ENCODE data around the gene WDPCP.
"Not testable (repeated sequence)": the region's sequence is repeated elsewhere in the genome, so short reads cannot be mapped to it uniquely, and the experiment has no call there.

Gene WDPCP

DNA sequence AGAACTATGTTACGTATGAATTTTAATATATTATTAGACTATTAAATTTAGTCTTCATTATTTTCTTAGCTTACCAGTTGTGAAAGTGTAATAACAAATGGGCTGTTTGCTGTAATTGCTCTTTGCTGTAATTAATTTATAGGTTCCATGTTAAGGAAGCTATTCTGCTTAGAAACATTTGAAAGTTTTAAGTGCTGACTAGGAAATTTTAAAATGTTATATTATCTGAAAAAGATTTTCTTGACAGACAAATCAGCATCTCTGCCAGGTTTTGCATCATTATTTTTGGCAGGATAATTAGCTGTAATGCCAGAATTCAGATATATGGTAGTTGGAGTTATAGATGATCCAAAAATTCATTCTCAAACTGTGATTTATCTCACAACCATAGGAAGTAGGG lies 495.4 kb downstream of the WDPCP start:
- H3K9ac ChIP-seq (ENCODE audit: low read length): no peak overlapping the region
- H3K9me3 ChIP-seq (ENCODE audit: control insufficient read depth, low read length): no peaks in the 10 kb centered on the region
- H3K36me3 ChIP-seq (ENCODE audit: control insufficient read depth, insufficient read depth, low read length, severe bottlenecking): no peaks in the 10 kb centered on the region
- H3K27me3 ChIP-seq (replicated peaks; ENCODE audit: control insufficient read depth, insufficient read depth, low read length): no peaks in the 10 kb centered on the region
- DNase-seq (ENCODE audit: low read depth): no peak
- H3K4me1 ChIP-seq (ENCODE audit: control insufficient read depth, insufficient read depth, low read length): no peaks in the 10 kb centered on the region
- no peak overlapping the region for H3K4me3 ChIP-seq (ENCODE audit: low read length)

- Histone ChIP-seq H3K4me1 (ENCODE audit: control insufficient read depth, insufficient read depth, low read length) (no peaks in the 10 kb centered on the region), H3K9ac (ENCODE audit: low read length) (no peak overlapping the region), H3K27me3 (replicated peaks; ENCODE audit: control insufficient read depth, insufficient read depth, low read length) (no peaks in the 10 kb centered on the region), H3K4me3 (ENCODE audit: low read length) (no peak overlapping the region), H3K9me3 (ENCODE audit: control insufficient read depth, low read length) (no peaks in the 10 kb centered on the region), H3K36me3 (ENCODE audit: control insufficient read depth, insufficient read depth, low read length, severe bottlenecking) (no peaks in the 10 kb centered on the region)
- no peak for DNase-seq (ENCODE audit: low read depth)
Observed at GRCh38 chr2:63092401-63092800, 495.9 kb downstream of the WDPCP start.

GRCh38 chr2:63086687-63087086 lies 501.6 kb downstream of the WDPCP start:
- Histone ChIP-seq H3K9ac (ENCODE audit: low read length) (no peak overlapping the region), H3K27me3 (replicated peaks; ENCODE audit: control insufficient read depth, insufficient read depth, low read length) (no peaks in the 10 kb centered on the region), H3K4me1 (ENCODE audit: control insufficient read depth, insufficient read depth, low read length) (no peaks in the 10 kb centered on the region), H3K9me3 (ENCODE audit: control insufficient read depth, low read length) (no peaks in the 10 kb centered on the region), H3K4me3 (ENCODE audit: low read length) (no peak overlapping the region), H3K36me3 (ENCODE audit: control insufficient read depth, insufficient read depth, low read length, severe bottlenecking) (no peaks in the 10 kb centered on the region)
- DNase-seq (ENCODE audit: low read depth): no peak

DNA sequence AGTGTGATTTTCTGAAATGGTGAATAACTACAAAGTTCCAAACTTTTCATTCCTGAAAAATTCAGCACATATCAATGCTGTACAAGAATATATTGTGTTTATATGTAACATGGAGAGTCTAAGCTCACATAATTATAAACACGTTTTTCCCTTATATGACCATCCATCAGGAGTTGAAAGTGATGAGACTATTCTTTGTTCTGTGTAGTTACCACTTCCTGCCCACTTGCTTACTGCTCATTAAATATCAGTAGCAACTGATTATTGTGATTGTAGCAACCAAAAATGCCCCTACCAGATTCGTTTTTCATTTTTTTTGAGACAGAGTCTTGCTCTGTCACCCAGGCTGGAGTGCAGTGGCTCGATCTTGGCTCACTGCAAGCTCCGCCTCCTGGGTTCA lies 506.9 kb downstream of the WDPCP start:
- Histone ChIP-seq H3K9me3 (ENCODE audit: control insufficient read depth, low read length) (no peaks in the 10 kb centered on the region), H3K4me3 (ENCODE audit: low read length) (no peak overlapping the region), H3K9ac (ENCODE audit: low read length) (no peak overlapping the region)

GRCh38 chr2:63078852-63079606 lies 509.2 kb downstream of the WDPCP start:
- Histone ChIP-seq H3K36me3 (ENCODE audit: control insufficient read depth, insufficient read depth, low read length, severe bottlenecking) (no peaks in the 10 kb centered on the region), H3K4me1 (ENCODE audit: control insufficient read depth, insufficient read depth, low read length) (no peaks in the 10 kb centered on the region), H3K4me3 (ENCODE audit: low read length) (no peak overlapping the region), H3K27me3 (replicated peaks; ENCODE audit: control insufficient read depth, insufficient read depth, low read length) (no peaks in the 10 kb centered on the region), H3K9me3 (ENCODE audit: control insufficient read depth, low read length) (no peaks in the 10 kb centered on the region), H3K9ac (ENCODE audit: low read length) (no peak overlapping the region)
- no peak for DNase-seq (ENCODE audit: low read depth)

More for the DNA sequence above, 506.9 kb downstream of the WDPCP start:
- no peaks in the 10 kb centered on the region for H3K36me3 ChIP-seq (ENCODE audit: control insufficient read depth, insufficient read depth, low read length, severe bottlenecking)
- DNase-seq (ENCODE audit: low read depth): no peak
- H3K27me3 ChIP-seq (replicated peaks; ENCODE audit: control insufficient read depth, insufficient read depth, low read length): no peaks in the 10 kb centered on the region
- H3K4me1 ChIP-seq (ENCODE audit: control insufficient read depth, insufficient read depth, low read length): no peaks in the 10 kb centered on the region

GRCh38 chr2:63074399-63074798 lies 513.9 kb downstream of the WDPCP start:
- not testable (repeated sequence) for H3K4me3 ChIP-seq (ENCODE audit: low read length); H3K9me3 ChIP-seq (ENCODE audit: control insufficient read depth, low read length); H3K9ac ChIP-seq (ENCODE audit: low read length); H3K4me1 ChIP-seq (ENCODE audit: control insufficient read depth, insufficient read depth, low read length); H3K36me3 ChIP-seq (ENCODE audit: control insufficient read depth, insufficient read depth, low read length, severe bottlenecking); H3K27me3 ChIP-seq (replicated peaks; ENCODE audit: control insufficient read depth, insufficient read depth, low read length); DNase-seq (ENCODE audit: low read depth)

DNA sequence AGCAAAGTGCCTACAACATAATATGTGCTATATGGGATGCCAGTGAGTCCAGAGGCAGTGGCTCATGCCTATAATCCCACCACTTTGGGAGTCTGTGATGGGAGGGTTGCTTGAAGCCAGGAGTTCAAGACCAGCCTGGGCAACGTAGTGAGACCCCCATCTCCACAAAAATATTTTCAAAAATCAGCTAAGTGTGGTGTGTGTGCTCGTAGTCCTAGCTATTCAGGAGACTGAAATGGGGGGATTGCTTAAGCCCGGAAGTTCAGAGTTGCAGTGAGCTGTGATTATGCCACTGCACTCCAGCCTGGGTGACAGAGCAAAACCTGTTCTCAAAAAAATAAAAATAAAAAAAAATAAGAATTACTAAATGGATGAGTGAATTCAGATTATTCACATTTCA lies 514.3 kb downstream of the WDPCP start:
- Histone ChIP-seq H3K9me3 (ENCODE audit: control insufficient read depth, low read length) (no peaks in the 10 kb centered on the region), H3K27me3 (replicated peaks; ENCODE audit: control insufficient read depth, insufficient read depth, low read length) (peaks cover 10% of the 10 kb centered on the region), H3K9ac (ENCODE audit: low read length) (no peak overlapping the region), H3K4me1 (ENCODE audit: control insufficient read depth, insufficient read depth, low read length) (no peaks in the 10 kb centered on the region), H3K4me3 (ENCODE audit: low read length) (no peak overlapping the region), H3K36me3 (ENCODE audit: control insufficient read depth, insufficient read depth, low read length, severe bottlenecking) (no peaks in the 10 kb centered on the region)
- DNase-seq (ENCODE audit: low read depth): no peak

DNA sequence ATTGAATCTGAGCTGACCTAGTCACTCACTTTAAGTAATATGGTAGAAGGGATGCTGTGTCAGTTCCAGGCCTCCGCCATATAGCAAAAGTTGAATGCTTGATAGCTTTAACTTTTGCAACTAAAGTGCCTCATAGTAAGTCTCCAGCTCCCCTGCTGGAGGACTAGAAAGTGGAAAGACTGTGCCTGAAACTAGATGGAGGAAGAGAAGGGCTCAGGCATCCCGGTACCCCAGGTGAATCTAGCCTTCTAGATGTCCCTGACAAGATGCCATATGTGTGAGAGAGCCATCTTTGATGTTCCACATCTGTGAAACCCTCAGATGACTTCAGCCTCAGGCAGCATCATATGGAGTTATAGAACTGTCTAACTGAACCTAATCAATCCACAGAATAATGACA lies 516.6 kb downstream of the WDPCP start:
- peaks cover 22% of the 10 kb centered on the region for H3K27me3 ChIP-seq (replicated peaks; ENCODE audit: control insufficient read depth, insufficient read depth, low read length)
- no peak overlapping the region for H3K4me3 ChIP-seq (ENCODE audit: low read length)
- no peak for DNase-seq (ENCODE audit: low read depth)
- H3K9ac ChIP-seq (ENCODE audit: low read length): no peak overlapping the region
- H3K9me3 ChIP-seq (ENCODE audit: control insufficient read depth, low read length): no peaks in the 10 kb centered on the region
- no peaks in the 10 kb centered on the region for H3K36me3 ChIP-seq (ENCODE audit: control insufficient read depth, insufficient read depth, low read length, severe bottlenecking)
- H3K4me1 ChIP-seq (ENCODE audit: control insufficient read depth, insufficient read depth, low read length): no peaks in the 10 kb centered on the region

All from adipocyte (in vitro differentiated cells).